NB4 (cell line): ENCODE measurements around the gene MOB3B.

Source experiments
- DNase-seq: peaks from one replicate; pipeline ENCODE4 v3.0.0; 2010; ENCODE audit warnings: low read depth
- H3K4me3 ChIP-seq: one replicate; pipeline ENCODE4 v1.5.1; 2011; ENCODE audit warnings: mild to moderate bottlenecking, low read depth, low read length, moderate library complexity
- CTCF ChIP-seq: IDR thresholded peaks from one replicate; pipeline ENCODE4 v1.5.1; 2012; ENCODE audit warnings: low read depth, low read length
- MAX ChIP-seq: IDR thresholded peaks from 2 replicates; pipeline ENCODE4 v1.6.1; 2011; ENCODE audit warnings: low read depth, low read length
- MYC ChIP-seq: IDR thresholded peaks from 2 replicates; pipeline ENCODE4 v1.6.1; 2011; ENCODE audit warnings: low read depth, low read length
- POLR2A ChIP-seq: IDR thresholded peaks from 2 replicates; pipeline ENCODE4 v1.6.1; 2011; ENCODE audit warnings: mild to moderate bottlenecking; ENCODE audit not compliant: insufficient read length; ENCODE audit errors: extremely low read depth

MOB3B gene

GRCh38 chr9:27528886-27529315 is 713 bp downstream of the MOB3B start:
- DNase-seq = peak; percentile 27
- TF ChIP-seq MAX (no peak), MYC (no peak), POLR2A (no peak), CTCF (no peak)
- no peak overlapping the region for H3K4me3 ChIP-seq

GRCh38 chr9:27528076-27528885 is 1.3 kb downstream of the MOB3B start:
- TF ChIP-seq MAX (no peak), CTCF (no peak), MYC (no peak), POLR2A (no peak)
- no peak for DNase-seq

GRCh38 chr9:27527702-27528075 is 1.9 kb downstream of the MOB3B start:
- no peak for DNase-seq
- TF ChIP-seq MYC (no peak), POLR2A (no peak)
- H3K4me3 ChIP-seq = no peak overlapping the region

More at GRCh38 chr9:27528076-27528885, 1.3 kb downstream of the MOB3B start:
- no peak overlapping the region for H3K4me3 ChIP-seq

- H3K4me3 ChIP-seq = no peak within 1 kb of the TSS
- DNase-seq = no peak
- TF ChIP-seq MAX (no peak), POLR2A (no peak), MYC (no peak), CTCF (no peak)
These were observed 5.4 kb downstream of the MOB3B start, which contains the start of gene IFNK for GRCh38 chr9:27524236-27524635. Gene IFNK, plus strand, starts transcription at chr9:27524290. Its CDS starts 47 bp downstream, at chr9:27524337.

GRCh38 chr9:27523141-27523540 is 6.5 kb downstream of the MOB3B start:
- TF ChIP-seq CTCF (no peak), POLR2A (no peak), MYC (no peak), MAX (no peak)
- no peak overlapping the region for H3K4me3 ChIP-seq
- no peak for DNase-seq

GRCh38 chr9:27520986-27521385 is 8.6 kb downstream of the MOB3B start:
- no peak for TF ChIP-seq POLR2A
- TF ChIP-seq MYC = no peak
- TF ChIP-seq CTCF = no peak
- TF ChIP-seq MAX = no peak
- no peak overlapping the region for H3K4me3 ChIP-seq
- no peak for DNase-seq
